ENCODE data around the gene KIF26B.

KIF26B gene

GRCh38 chr1:245173446-245174211, 18.8 kb downstream of the KIF26B start:
- no peak for DNase-seq

- no peak for DNase-seq
Observed at GRCh38 chr1:245177071-245177900, 22.5 kb downstream of the KIF26B start.

- DNase-seq, result no peak
Observed at GRCh38 chr1:245179706-245180105, 24.9 kb downstream of the KIF26B start.

- DNase-seq, result no peak
Observed at GRCh38 chr1:245180496-245181157, 25.8 kb downstream of the KIF26B start.

- no peak for DNase-seq
Observed at GRCh38 chr1:245181158-245181517, 26.4 kb downstream of the KIF26B start.

GRCh38 chr1:245182028-245182427, 27.2 kb downstream of the KIF26B start:
- DNase-seq, result no peak

- DNase-seq, result no peak
Observed at GRCh38 chr1:245183429-245183828, 28.6 kb downstream of the KIF26B start.

GRCh38 chr1:245184779-245185178, 30.0 kb downstream of the KIF26B start:
- no peak for DNase-seq

GRCh38 chr1:245188403-245188802, 33.6 kb downstream of the KIF26B start:
- DNase-seq, result no peak

- DNase-seq, result no peak
Observed at GRCh38 chr1:245195398-245195797, 40.6 kb downstream of the KIF26B start.

GRCh38 chr1:245197121-245197520, 42.3 kb downstream of the KIF26B start:
- no peak for DNase-seq

GRCh38 chr1:245197911-245198379, 43.2 kb downstream of the KIF26B start:
- no peak for DNase-seq

GRCh38 chr1:245198748-245199516, 44.1 kb downstream of the KIF26B start:
- DNase-seq, result no peak

GRCh38 chr1:245200146-245200545, 45.4 kb downstream of the KIF26B start:
- DNase-seq, result no peak

GRCh38 chr1:245201201-245201600, 46.4 kb downstream of the KIF26B start:
- DNase-seq, result no peak

- no peak for DNase-seq
Observed at GRCh38 chr1:245201827-245202226, 47.0 kb downstream of the KIF26B start.

- DNase-seq, result no peak
Observed at GRCh38 chr1:245205396-245205795, 50.6 kb downstream of the KIF26B start.

GRCh38 chr1:245205864-245206263, 51.1 kb downstream of the KIF26B start:
- DNase-seq, result no peak

GRCh38 chr1:245207056-245207638, 52.4 kb downstream of the KIF26B start:
- no peak for DNase-seq

- DNase-seq, result no peak
Observed at GRCh38 chr1:245207801-245208200, 53.0 kb downstream of the KIF26B start.

- no peak for DNase-seq
Observed at GRCh38 chr1:245209658-245210435, 55.1 kb downstream of the KIF26B start.

Measured in stimulated activated CD8-positive, alpha-beta memory T cell treated with anti-CD3 and anti-CD28 coated beads, Interleukin-4, amount 100 ng/mL, for 48 hours (primary cell).